Measurements from ENCODE around the gene MYH11. TPM values are rescaled to one million over a fixed set of nuclear protein-coding genes. Genes with fewer than 3 reads are reported as not detected.

The MYH11 gene
- total RNA-seq, 6 donors from 2014 or later, result 33.6 to 224 (median 87.4) TPM

DNA sequence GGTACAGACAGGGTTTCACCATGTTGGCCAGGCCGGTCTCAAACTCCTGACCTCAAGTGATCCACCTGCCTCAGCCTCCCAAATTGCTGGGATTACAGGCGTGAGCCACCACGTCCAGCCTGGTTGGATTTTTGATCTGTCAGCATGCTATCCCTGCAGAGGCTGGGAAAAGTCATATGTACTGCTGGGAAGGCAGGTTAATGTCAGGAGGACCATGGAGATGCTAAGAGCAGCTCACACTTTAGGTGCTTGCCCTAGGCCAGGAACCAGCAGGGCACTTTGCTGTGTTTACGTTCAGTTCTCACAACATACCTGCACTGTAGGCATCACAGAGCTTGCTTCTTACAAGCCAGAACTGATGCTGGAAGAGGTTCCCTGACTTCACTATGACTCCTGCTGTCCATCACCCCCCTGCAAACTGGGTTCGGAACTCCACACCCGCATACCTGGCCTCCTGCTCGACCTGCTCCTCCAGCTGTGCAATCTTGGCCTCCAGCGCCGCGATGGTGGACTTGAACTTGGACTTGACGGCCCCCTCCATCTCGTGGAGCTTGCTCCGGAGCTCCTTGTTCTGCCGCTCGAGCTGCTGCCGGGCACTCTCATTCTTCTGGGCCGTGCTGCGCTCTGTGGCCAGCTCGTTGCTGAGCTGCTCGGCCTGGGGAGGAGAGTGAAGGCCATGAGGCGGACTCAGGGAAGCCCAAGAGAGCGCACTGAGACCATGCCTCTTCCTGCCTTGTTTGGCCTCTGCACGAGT, 140.0 kb downstream of the MYH11 start:
- Histone ChIP-seq H3K27me3 (no peaks in the 10 kb centered on the region), H3K36me3 (peaks cover 0 to 79% (median 45%) of the 10 kb centered on the region in 4 donors), H3K4me1 (no peaks in the 10 kb centered on the region), H3K4me3 (no peak overlapping the region), H3K27ac (no peak overlapping the region), H3K9me3 (no peaks in the 10 kb centered on the region)
- TF ChIP-seq POLR2AphosphoS5 (IDR thresholded peaks at IDR 0.05) (no peak), EP300 (IDR thresholded peaks at IDR 0.05) (no peak), POLR2A (IDR thresholded peaks at IDR 0.05) (no peak), CTCF (IDR thresholded peaks at IDR 0.05) (no peak)
- 94% methylated on average over 12 to 23 of the region's 23 CpGs for WGBS, 2 donors
- DNase-seq (peak in 1 of 2 donors; percentile 49), ATAC-seq (ENCODE audit: low FRiP score in 2 of 2) (no peak)

GRCh38 chr16:15715221-15715620, 141.6 kb downstream of the MYH11 start:
- ATAC-seq (ENCODE audit: low FRiP score in 2 of 2), result no peak
- Histone ChIP-seq H3K27me3 (no peaks in the 10 kb centered on the region), H3K36me3 (peaks cover 0 to 65% (median 37%) of the 10 kb centered on the region in 4 donors), H3K27ac (no peak overlapping the region), H3K4me1 (no peaks in the 10 kb centered on the region), H3K9me3 (no peaks in the 10 kb centered on the region), H3K4me3 (no peak overlapping the region)
- no peak for DNase-seq
- no peak for TF ChIP-seq POLR2A (IDR thresholded peaks at IDR 0.05)
- TF ChIP-seq CTCF (IDR thresholded peaks at IDR 0.05), result no peak
- TF ChIP-seq POLR2AphosphoS5 (IDR thresholded peaks at IDR 0.05), result no peak
- TF ChIP-seq EP300 (IDR thresholded peaks at IDR 0.05), result no peak
- 93 to 95% methylated on average over 5 of the region's 5 CpGs for WGBS, 2 donors

- DNase-seq, result peak in 1 of 2 donors; percentile 72
- no peak for TF ChIP-seq POLR2A (IDR thresholded peaks at IDR 0.05)
- no peak for TF ChIP-seq POLR2AphosphoS5 (IDR thresholded peaks at IDR 0.05)
- TF ChIP-seq EP300 (IDR thresholded peaks at IDR 0.05), result no peak
- TF ChIP-seq CTCF (IDR thresholded peaks at IDR 0.05), result no peak
Observed at GRCh38 chr16:15714393-15715172, 142.2 kb downstream of the MYH11 start.

DNA sequence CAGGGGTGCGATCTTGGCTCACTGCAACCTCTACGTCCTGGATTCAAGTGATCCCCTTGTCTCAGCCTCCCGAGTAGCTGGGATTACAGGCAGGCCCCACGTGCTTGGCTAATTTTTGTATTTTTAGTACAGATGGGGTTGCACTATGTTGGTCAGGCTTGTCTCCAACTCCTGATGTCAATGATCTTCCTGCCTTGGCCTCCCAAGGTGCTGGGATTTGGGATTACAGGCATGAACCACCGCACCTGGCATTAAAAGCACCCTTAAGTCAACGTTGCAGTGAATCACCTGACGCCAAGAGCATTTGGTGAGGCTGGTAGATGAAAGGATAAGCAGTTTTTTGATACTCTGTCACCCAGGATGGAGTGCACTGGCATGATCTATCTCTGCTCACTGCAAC, 147.8 kb downstream of the MYH11 start:
- no peak for DNase-seq
- TF ChIP-seq CTCF (IDR thresholded peaks at IDR 0.05) (no peak), POLR2A (IDR thresholded peaks at IDR 0.05) (no peak), POLR2AphosphoS5 (IDR thresholded peaks at IDR 0.05) (no peak), EP300 (IDR thresholded peaks at IDR 0.05) (no peak)
- H3K27ac ChIP-seq, result no peak overlapping the region
- no peaks in the 10 kb centered on the region for H3K4me1 ChIP-seq
- no peaks in the 10 kb centered on the region for H3K9me3 ChIP-seq
- WGBS, 2 donors, result 87 to 93% methylated on average over 6 to 7 of the region's 7 CpGs
- no peaks in the 10 kb centered on the region for H3K27me3 ChIP-seq
- no peak for ATAC-seq (ENCODE audit: low FRiP score in 2 of 2)
- no peak overlapping the region for H3K4me3 ChIP-seq
- peaks cover 0 to 26% (median 3%) of the 10 kb centered on the region in 4 donors for H3K36me3 ChIP-seq

More at GRCh38 chr16:15714393-15715172, 142.2 kb downstream of the MYH11 start:
- Histone ChIP-seq H3K4me3 (no peak overlapping the region), H3K27me3 (no peaks in the 10 kb centered on the region), H3K9me3 (no peaks in the 10 kb centered on the region), H3K27ac (no peak overlapping the region), H3K4me1 (no peaks in the 10 kb centered on the region), H3K36me3 (peaks cover 0 to 64% (median 34%) of the 10 kb centered on the region in 4 donors)
- ATAC-seq (ENCODE audit: low FRiP score in 2 of 2), result no peak
- WGBS, 2 donors, result 91 to 92% methylated on average over 25 to 29 of the region's 29 CpGs
